T-helper 1 cell treated with Interleukin-12 subunit alpha and Interleukin-12 subunit beta and Interleukin-4 antibody, amounts not matched to agents 30 μg/mL and 1 μg/mL, for 36 hours (primary cell): ENCODE measurements around the gene ACTL9.
A peak's percentile ranks its signal among the peaks of the same experiment; 100 is the strongest.

Experiments
- H3K27ac Mint-ChIP-seq: one replicate; pipeline ENCODE4 v1.8.0; 2021; ENCODE audit warnings: mild to moderate bottlenecking, mixed read lengths
- H3K27me3 Mint-ChIP-seq: one replicate; pipeline ENCODE4 v1.8.0; 2021; ENCODE audit warnings: low read depth, mixed read lengths
- H3K36me3 Mint-ChIP-seq: one replicate; pipeline ENCODE4 v1.8.0; 2021; ENCODE audit warnings: low read depth, mixed read lengths
- H3K4me1 Mint-ChIP-seq: one replicate; pipeline ENCODE4 v1.8.0; 2021; ENCODE audit warnings: low read depth, mixed read lengths
- H3K4me3 Mint-ChIP-seq: one replicate; pipeline ENCODE4 v1.8.0; 2021; ENCODE audit warnings: mild to moderate bottlenecking, moderate library complexity, mixed read lengths
- H3K9me3 Mint-ChIP-seq: one replicate; pipeline ENCODE4 v1.8.0; 2021; ENCODE audit warnings: mixed read lengths

Gene ACTL9

DNA sequence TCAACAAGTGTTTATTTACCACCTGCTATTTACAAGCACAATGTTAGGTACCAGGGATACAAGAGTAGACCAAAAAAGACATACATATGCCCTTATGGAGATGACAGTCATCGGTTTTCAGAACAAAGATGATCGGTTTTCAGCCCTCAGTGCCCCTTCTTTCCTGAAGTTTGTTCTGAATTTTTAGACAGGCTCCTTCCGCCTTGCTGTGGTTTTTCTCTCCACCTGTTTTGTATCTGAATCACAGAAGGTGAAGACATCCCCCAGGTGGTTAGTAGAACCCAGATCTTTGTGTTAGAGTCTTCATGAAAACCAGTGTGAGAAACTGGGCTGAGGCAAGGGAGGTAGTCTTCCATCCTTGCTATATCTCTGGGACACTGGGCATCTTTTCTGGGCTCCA lies 23.5 kb downstream of the ACTL9 start:
- Mint-ChIP-seq H3K4me3 (no peak overlapping the region), H3K4me1 (peaks cover 17% of the 10 kb centered on the region), H3K9me3 (peaks cover 16% of the 10 kb centered on the region), H3K27ac (no peak overlapping the region), H3K36me3 (peaks cover 4% of the 10 kb centered on the region), H3K27me3 (peaks cover 26% of the 10 kb centered on the region)

GRCh38 chr19:8673276-8673891 lies 25.2 kb downstream of the ACTL9 start:
- Mint-ChIP-seq H3K36me3 (peaks cover 7% of the 10 kb centered on the region), H3K27ac (no peak overlapping the region), H3K9me3 (peaks cover 15% of the 10 kb centered on the region), H3K4me1 (peaks cover 26% of the 10 kb centered on the region), H3K27me3 (peaks cover 23% of the 10 kb centered on the region), H3K4me3 (no peak overlapping the region)

DNA sequence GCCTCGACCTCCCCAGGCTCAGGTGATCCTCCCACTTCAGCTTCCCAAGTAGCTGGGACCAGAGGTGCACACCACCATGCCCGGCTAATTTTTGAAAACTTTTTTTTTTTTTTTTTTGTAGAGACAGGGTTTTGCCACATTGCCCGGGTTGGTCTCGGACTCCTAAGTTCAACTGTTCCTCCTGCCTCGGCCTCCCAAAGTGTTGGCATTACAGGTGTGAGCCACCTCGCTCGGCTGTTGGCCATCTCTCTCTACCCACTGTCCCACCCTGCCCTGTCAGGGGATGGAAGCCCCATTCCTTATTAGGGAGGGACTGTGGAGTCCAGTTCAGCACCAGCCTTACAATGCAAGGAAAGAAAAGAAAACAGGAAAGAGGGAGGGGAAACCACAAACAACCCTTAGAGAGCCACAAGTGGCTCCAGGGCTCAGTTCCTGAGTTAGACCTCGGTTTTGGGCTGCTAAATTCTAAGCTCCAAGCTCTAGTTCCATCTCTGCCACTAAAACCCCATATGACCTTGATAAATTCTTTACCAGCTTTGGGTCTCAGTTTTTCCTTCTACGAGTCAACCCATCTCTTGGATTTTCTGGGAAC lies 31.7 kb downstream of the ACTL9 start:
- H3K9me3 Mint-ChIP-seq = peaks cover 5% of the 10 kb centered on the region
- H3K27ac Mint-ChIP-seq = peak overlapping the region; percentile 20
- H3K36me3 Mint-ChIP-seq = peaks cover 5% of the 10 kb centered on the region
- peaks cover 58% of the 10 kb centered on the region for H3K4me1 Mint-ChIP-seq
- H3K4me3 Mint-ChIP-seq = no peak overlapping the region
- H3K27me3 Mint-ChIP-seq = peaks cover 3% of the 10 kb centered on the region

DNA sequence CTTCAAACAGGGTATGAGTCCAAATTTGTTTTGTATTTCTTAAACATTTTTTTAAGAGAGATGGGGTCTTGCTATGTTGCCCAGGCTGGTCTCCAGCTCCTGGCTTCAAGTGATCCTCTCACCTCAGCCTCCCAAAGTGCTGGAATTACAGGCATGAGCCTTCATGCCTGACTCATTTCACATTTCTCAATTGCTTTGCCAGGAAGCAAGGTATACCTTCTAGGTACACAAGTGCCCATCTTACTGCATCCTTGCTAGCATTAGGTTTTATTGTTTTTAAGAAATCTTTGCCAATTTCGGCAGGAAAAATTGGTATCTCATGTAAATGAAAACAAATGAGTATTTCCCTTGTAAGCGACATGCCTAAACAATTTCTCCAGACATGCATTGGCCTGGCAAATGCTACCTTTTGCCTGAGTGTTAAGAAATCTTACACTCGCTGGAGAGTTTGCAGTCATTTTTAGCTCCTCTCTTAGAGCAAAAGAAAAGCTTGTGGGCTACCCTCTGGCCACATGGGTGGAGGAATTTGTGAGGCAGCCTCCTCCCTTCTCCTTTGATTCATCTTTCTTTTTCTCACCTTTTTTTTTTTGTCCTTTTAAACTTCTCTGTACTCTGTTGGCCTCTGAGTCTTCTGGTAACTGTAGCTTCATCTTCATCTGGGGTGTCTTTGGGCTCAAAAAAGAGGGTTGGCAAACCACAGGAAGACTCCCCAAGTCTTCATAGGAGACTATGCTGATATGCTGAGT lies 33.0 kb downstream of the ACTL9 start:
- peak overlapping the region; percentile 63 for H3K27ac Mint-ChIP-seq
- peaks cover 5% of the 10 kb centered on the region for H3K36me3 Mint-ChIP-seq
- peaks cover 3% of the 10 kb centered on the region for H3K27me3 Mint-ChIP-seq
- peaks cover 5% of the 10 kb centered on the region for H3K9me3 Mint-ChIP-seq
- peaks cover 54% of the 10 kb centered on the region for H3K4me1 Mint-ChIP-seq
- peak overlapping the region; percentile 52 for H3K4me3 Mint-ChIP-seq

GRCh38 chr19:8664671-8665057 lies 33.9 kb downstream of the ACTL9 start:
- Mint-ChIP-seq H3K4me1 (peaks cover 53% of the 10 kb centered on the region), H3K27ac (peak overlapping the region; percentile 3), H3K27me3 (peaks cover 3% of the 10 kb centered on the region), H3K9me3 (peaks cover 5% of the 10 kb centered on the region), H3K36me3 (peaks cover 5% of the 10 kb centered on the region), H3K4me3 (no peak overlapping the region)

DNA sequence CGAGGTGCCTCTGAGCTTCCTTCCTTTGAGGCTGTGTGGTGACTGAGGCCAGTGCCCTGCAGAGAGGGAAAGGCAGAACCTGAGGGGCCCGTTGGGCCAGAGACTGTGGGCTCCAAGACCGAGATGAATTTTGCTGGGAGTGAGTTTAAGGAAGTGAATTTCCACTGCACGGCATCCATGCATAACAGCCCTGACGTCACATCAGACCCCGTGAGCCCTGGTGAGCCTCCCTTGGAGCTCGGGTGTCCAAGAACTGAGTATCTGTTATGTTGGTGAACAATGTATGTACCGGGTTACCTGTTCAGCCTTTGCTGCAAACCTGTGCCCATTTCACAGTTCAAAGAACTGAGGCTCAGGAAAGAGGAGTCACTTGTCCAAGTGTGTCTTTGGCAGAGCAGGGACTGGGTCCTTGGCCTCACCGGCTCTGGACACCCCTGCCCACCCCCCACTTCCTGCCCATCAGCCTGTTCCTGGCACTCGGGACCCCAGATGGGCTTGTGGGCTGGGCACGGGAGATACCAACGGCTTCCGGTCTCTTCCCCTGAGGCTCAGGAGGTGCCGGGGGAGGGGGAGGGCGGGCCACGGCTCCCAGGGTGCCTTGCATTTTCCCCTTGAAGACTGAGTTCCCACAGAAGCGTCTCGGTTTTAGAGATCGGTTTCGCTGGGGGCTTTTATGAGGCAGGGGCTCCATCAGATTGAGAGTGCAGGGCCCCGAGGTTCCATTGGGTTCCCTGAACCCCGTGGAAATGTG lies 34.5 kb downstream of the ACTL9 start:
- Mint-ChIP-seq H3K27ac (no peak overlapping the region), H3K4me3 (peak overlapping the region; percentile 23), H3K36me3 (peaks cover 5% of the 10 kb centered on the region), H3K9me3 (peaks cover 5% of the 10 kb centered on the region), H3K4me1 (peaks cover 49% of the 10 kb centered on the region), H3K27me3 (peaks cover 3% of the 10 kb centered on the region)

GRCh38 chr19:8662263-8662662 lies 36.3 kb downstream of the ACTL9 start:
- Mint-ChIP-seq H3K27ac (no peak overlapping the region), H3K36me3 (no peaks in the 10 kb centered on the region), H3K9me3 (no peaks in the 10 kb centered on the region), H3K4me3 (no peak overlapping the region), H3K27me3 (peaks cover 14% of the 10 kb centered on the region), H3K4me1 (peaks cover 43% of the 10 kb centered on the region)

GRCh38 chr19:8659905-8660304 lies 38.7 kb downstream of the ACTL9 start:
- Mint-ChIP-seq H3K4me3 (no peak overlapping the region), H3K27me3 (peaks cover 19% of the 10 kb centered on the region), H3K27ac (no peak overlapping the region), H3K4me1 (peaks cover 29% of the 10 kb centered on the region), H3K9me3 (no peaks in the 10 kb centered on the region), H3K36me3 (no peaks in the 10 kb centered on the region)

DNA sequence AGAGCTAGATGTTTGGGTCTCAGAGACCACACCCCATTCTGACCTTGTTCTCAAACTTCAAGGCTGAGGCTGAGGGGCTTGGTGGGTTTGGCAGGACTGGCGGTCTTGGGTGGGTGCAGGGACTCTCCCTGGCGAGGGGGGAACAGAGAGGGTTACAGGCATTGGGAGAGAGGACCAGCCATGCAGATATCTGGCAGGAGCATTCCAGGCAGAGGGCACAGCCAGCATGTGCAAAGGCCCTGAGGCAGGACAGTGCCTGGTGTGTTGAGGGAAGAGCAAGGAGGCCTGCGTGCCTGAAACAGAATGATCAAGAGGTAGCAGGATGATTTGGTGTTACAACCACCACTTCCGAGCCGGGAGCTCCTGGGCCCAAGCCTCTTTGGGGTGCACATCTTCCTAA lies 40.7 kb downstream of the ACTL9 start:
- no peaks in the 10 kb centered on the region for H3K36me3 Mint-ChIP-seq
- H3K4me3 Mint-ChIP-seq = no peak overlapping the region
- H3K9me3 Mint-ChIP-seq = no peaks in the 10 kb centered on the region

DNA sequence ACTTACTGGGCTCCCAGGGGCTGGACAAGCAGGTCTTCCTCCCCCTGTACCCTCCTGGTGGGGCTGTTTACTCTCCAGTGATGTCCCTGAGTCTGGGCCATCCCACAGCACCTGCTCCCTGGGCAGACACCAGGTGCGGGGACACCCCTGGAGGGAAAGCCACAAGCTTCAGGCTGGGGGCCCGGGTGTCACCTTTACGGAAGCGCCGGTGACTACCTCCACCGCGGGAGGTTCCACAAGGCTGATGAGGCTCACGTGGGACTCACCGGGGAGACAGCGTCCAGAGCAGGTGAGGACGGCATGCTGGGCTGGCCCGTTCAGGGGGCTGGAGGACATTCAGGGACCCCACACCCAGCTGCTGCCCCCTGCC lies 43.3 kb downstream of the ACTL9 start:
- no peaks in the 10 kb centered on the region for H3K9me3 Mint-ChIP-seq
- H3K4me1 Mint-ChIP-seq = peaks cover 9% of the 10 kb centered on the region
- H3K27me3 Mint-ChIP-seq = peaks cover 18% of the 10 kb centered on the region
- H3K27ac Mint-ChIP-seq = no peak overlapping the region
- peak overlapping the region; percentile 32 for H3K4me3 Mint-ChIP-seq
- no peaks in the 10 kb centered on the region for H3K36me3 Mint-ChIP-seq

More for the DNA sequence above, 40.7 kb downstream of the ACTL9 start:
- Mint-ChIP-seq H3K4me1 (peaks cover 18% of the 10 kb centered on the region), H3K27me3 (peaks cover 19% of the 10 kb centered on the region), H3K27ac (peak overlapping the region; percentile 39)

GRCh38 chr19:8654591-8655339 lies 43.8 kb downstream of the ACTL9 start:
- no peaks in the 10 kb centered on the region for H3K9me3 Mint-ChIP-seq
- no peaks in the 10 kb centered on the region for H3K36me3 Mint-ChIP-seq
- peak overlapping the region; percentile 20 for H3K27ac Mint-ChIP-seq
- peaks cover 9% of the 10 kb centered on the region for H3K4me1 Mint-ChIP-seq
- peaks cover 18% of the 10 kb centered on the region for H3K27me3 Mint-ChIP-seq
- H3K4me3 Mint-ChIP-seq = peak overlapping the region; percentile 39

GRCh38 chr19:8648240-8648639 lies 50.4 kb downstream of the ACTL9 start:
- Mint-ChIP-seq H3K9me3 (no peaks in the 10 kb centered on the region), H3K36me3 (no peaks in the 10 kb centered on the region), H3K27me3 (peaks cover 10% of the 10 kb centered on the region), H3K27ac (no peak overlapping the region), H3K4me3 (no peak overlapping the region), H3K4me1 (no peaks in the 10 kb centered on the region)
